ENCODE data around the gene PYURF.

The PYURF gene

GRCh38 chr4:88503344-88503743 is 20.2 kb downstream of the PYURF start:
- no peak for DNase-seq

GRCh38 chr4:88497859-88498409 is 25.6 kb downstream of the PYURF start:
- no peak for DNase-seq

DNA sequence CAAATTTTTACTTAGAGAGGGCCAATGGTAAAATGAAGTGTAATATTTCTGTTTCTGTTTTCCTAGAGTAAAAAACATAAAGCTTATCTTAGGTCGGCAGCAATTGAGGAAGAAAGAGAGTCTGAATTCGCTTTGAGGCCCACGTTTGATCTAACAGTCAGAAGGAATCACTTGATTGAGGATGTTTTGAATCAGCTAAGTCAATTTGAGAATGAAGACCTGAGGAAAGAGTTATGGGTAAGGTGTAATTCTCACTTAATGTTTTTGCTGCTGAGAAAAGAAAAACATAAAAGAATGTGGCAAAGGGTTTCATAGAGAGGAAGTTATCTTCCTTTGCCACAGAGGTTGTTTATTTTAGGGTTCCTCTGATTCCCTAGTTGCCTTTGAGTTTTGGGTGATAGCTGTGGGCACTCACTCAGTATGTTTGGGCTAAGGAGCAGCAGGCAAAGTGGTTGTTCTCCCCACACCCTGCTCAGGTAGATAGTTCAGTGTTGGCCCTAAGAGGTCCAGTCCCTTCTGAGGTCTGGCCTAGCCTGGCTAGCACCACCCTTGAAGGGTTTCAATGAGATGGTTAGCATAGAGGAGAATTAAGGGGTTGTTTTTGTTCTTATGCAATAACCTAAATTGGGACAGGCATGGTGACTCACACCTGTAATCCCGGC is 34.3 kb downstream of the PYURF start:
- DNase-seq = no peak

DNA sequence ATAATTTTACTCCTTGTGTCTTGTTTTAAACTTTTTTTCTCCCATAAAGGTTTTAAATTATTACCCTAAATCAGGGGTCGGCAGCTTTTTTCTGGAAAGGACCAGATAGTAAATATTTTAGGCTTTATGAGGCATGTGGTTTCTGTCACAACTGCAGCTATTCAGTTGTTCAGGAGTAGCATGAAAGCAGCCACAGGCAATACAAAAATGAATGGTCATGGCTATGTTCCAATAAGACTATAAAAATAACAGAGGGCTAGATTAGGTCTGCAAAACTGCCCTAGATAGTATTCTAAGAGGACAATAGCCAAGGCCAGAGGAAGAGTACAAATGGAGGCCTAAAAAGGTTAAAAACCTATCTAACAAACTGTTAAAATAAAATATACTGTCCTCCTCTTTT is 42.0 kb downstream of the PYURF start:
- DNase-seq = no peak

DNA sequence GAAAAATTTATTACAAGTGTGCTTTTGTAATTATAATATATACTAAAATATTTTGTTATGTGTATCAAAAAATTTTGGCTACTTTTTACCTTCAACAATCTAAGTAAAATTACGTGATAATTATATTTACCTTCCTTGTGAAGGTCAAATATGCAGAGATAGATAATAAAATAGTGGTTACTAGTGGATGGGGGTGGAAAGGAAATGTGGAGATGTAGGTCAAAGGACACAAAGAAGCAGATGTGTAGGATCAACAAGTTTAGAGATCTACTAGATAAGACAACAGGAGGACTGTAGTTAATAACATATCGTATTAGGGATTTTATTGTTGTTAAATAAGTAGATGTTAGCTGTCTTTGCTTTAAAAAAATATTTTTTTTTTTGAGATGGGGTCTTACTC is 45.3 kb downstream of the PYURF start:
- no peak for DNase-seq

- DNase-seq = no peak
Measured at GRCh38 chr4:88477229-88477860, 46.2 kb downstream of the PYURF start.

All from suppressor macrophage treated with lipopolysaccharide for 4 hours (primary cell).